Measurements from ENCODE around the gene ZBTB22. TPM values are rescaled to one million over a fixed set of nuclear protein-coding genes. Genes with fewer than 3 reads are reported as not detected.

The ZBTB22 gene, protein sequence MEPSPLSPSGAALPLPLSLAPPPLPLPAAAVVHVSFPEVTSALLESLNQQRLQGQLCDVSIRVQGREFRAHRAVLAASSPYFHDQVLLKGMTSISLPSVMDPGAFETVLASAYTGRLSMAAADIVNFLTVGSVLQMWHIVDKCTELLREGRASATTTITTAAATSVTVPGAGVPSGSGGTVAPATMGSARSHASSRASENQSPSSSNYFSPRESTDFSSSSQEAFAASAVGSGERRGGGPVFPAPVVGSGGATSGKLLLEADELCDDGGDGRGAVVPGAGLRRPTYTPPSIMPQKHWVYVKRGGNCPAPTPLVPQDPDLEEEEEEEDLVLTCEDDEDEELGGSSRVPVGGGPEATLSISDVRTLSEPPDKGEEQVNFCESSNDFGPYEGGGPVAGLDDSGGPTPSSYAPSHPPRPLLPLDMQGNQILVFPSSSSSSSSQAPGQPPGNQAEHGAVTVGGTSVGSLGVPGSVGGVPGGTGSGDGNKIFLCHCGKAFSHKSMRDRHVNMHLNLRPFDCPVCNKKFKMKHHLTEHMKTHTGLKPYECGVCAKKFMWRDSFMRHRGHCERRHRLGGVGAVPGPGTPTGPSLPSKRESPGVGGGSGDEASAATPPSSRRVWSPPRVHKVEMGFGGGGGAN
- 1 to 10 TPM; 5.5 to 7.8 TPM for total RNA-seq
- 1 to 10 TPM; 1.6 to 3.9 TPM for polyA plus RNA-seq

DNA sequence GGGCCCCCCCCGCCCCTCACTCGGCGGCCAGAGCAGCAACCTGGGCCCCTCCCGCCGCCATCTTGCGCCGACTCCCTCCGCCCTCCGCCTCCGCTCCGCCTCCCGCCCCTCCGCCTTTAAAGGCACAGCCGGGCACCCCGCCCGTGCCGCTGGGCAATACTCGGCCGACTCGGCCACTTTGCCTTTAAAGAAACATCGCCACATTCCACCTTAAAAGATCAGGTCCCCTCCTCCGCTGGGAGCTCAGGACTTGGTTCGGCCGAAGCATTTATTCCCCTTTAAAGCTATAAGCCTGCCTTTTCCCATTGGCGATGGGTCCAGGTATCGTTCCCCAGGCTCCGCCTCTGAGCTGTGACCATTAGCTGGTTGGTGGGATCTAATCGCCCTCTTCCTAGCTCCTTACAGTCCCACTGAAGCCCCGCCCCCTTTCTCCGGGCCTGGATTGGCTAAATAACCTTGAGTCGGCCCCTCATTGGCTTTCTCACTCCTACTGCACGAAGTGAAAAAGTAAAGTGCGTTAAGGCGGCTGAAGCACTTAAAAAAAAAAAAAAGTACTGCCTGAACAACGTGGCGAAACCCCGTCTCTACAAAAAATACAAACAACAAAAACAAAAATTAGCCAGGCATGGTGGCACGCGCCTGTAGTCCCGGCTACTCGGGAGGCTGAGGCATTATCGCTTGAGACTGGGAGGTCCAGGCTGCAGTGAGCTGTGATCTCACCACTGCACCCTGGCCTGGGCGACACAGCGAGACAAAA, at the start of gene ZBTB22:
ZBTB22 (minus strand) TSS at position 76 of the 757 bp plus-strand sequence. CDS start 828 bp downstream, outside the sequence.
- no peaks in the 10 kb centered on the region for H3K27me3 ChIP-seq (ENCODE audit: control insufficient read depth in 4 of 4, insufficient read depth in 4 of 4, low read length in 3 of 4)
- peaks cover 0 to 16% (median 8%) of the 10 kb centered on the region in 4 donors for H3K36me3 ChIP-seq (ENCODE audit: control insufficient read depth in 4 of 4, insufficient read depth in 3 of 4, low read depth in 1 of 4, low read length in 3 of 4)
- peaks cover 20 to 59% (median 48%) of the 10 kb centered on the region in 4 donors for H3K4me1 ChIP-seq (ENCODE audit: control insufficient read depth in 4 of 4, insufficient read depth in 4 of 4, low read length in 3 of 4)
- DNase-seq (ENCODE audit: low spot score), result peak; percentile 97
- 2% methylated on average over 44 of the region's 44 CpGs for WGBS
- no peaks in the 10 kb centered on the region for H3K9me3 ChIP-seq (ENCODE audit: control insufficient read depth in 4 of 4, low read length in 3 of 4)
- H3K9ac ChIP-seq (ENCODE audit: low read depth in 1 of 2, low read length in 2 of 2), result peak within 1 kb of the TSS in 1 of 2 donors; percentile 75
- peak within 1 kb of the TSS; percentile 75 to 89 for H3K27ac ChIP-seq (ENCODE audit: low read depth in 1 of 2, low read length in 2 of 2)
- peak in 1 of 2 donors; percentile 34 for TF ChIP-seq RAD21 (IDR thresholded peaks at IDR 0.05)
- TF ChIP-seq, protein P1, sequence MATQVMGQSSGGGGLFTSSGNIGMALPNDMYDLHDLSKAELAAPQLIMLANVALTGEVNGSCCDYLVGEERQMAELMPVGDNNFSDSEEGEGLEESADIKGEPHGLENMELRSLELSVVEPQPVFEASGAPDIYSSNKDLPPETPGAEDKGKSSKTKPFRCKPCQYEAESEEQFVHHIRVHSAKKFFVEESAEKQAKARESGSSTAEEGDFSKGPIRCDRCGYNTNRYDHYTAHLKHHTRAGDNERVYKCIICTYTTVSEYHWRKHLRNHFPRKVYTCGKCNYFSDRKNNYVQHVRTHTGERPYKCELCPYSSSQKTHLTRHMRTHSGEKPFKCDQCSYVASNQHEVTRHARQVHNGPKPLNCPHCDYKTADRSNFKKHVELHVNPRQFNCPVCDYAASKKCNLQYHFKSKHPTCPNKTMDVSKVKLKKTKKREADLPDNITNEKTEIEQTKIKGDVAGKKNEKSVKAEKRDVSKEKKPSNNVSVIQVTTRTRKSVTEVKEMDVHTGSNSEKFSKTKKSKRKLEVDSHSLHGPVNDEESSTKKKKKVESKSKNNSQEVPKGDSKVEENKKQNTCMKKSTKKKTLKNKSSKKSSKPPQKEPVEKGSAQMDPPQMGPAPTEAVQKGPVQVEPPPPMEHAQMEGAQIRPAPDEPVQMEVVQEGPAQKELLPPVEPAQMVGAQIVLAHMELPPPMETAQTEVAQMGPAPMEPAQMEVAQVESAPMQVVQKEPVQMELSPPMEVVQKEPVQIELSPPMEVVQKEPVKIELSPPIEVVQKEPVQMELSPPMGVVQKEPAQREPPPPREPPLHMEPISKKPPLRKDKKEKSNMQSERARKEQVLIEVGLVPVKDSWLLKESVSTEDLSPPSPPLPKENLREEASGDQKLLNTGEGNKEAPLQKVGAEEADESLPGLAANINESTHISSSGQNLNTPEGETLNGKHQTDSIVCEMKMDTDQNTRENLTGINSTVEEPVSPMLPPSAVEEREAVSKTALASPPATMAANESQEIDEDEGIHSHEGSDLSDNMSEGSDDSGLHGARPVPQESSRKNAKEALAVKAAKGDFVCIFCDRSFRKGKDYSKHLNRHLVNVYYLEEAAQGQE (IDR thresholded peaks at IDR 0.05), result peak; percentile 75
- TF ChIP-seq, protein P2, sequence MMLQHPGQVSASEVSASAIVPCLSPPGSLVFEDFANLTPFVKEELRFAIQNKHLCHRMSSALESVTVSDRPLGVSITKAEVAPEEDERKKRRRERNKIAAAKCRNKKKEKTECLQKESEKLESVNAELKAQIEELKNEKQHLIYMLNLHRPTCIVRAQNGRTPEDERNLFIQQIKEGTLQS (IDR thresholded peaks at IDR 0.05), result no peak
- TF ChIP-seq, protein P3, sequence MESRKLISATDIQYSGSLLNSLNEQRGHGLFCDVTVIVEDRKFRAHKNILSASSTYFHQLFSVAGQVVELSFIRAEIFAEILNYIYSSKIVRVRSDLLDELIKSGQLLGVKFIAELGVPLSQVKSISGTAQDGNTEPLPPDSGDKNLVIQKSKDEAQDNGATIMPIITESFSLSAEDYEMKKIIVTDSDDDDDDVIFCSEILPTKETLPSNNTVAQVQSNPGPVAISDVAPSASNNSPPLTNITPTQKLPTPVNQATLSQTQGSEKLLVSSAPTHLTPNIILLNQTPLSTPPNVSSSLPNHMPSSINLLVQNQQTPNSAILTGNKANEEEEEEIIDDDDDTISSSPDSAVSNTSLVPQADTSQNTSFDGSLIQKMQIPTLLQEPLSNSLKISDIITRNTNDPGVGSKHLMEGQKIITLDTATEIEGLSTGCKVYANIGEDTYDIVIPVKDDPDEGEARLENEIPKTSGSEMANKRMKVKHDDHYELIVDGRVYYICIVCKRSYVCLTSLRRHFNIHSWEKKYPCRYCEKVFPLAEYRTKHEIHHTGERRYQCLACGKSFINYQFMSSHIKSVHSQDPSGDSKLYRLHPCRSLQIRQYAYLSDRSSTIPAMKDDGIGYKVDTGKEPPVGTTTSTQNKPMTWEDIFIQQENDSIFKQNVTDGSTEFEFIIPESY (IDR thresholded peaks at IDR 0.05), result no peak
- TF ChIP-seq NR2F2 (IDR thresholded peaks at IDR 0.05), result no peak
- TF ChIP-seq GABPA (IDR thresholded peaks at IDR 0.05 in 1 of 2, conservative IDR thresholded peaks at IDR 0.05 in 1 of 2), result peak in 1 of 2 donors; percentile 78
- TF ChIP-seq FOXA1 (IDR thresholded peaks at IDR 0.05), result no peak
- TF ChIP-seq RXRA (IDR thresholded peaks at IDR 0.05), result peak in 1 of 2 donors; percentile 24
- peak; percentile 92 for TF ChIP-seq YY1 (IDR thresholded peaks at IDR 0.05)
- peak in 1 of 2 donors; percentile 77 for TF ChIP-seq EGR1 (IDR thresholded peaks at IDR 0.05; ENCODE audit: low read depth in 2 of 2)
- no peak for TF ChIP-seq FOXA2 (IDR thresholded peaks at IDR 0.05)
- peak; percentile 19 for TF ChIP-seq HNF4G (IDR thresholded peaks at IDR 0.05)
- TF ChIP-seq TAF1 (conservative IDR thresholded peaks at IDR 0.05), result peak; percentile 75
- TF ChIP-seq JUND (IDR thresholded peaks at IDR 0.05), result peak in 1 of 2 donors; percentile 34
- peak; percentile 94 for TF ChIP-seq SP1 (IDR thresholded peaks at IDR 0.05)
- TF ChIP-seq HNF4A (conservative IDR thresholded peaks at IDR 0.05), result peak; percentile 29 to 71
- TF ChIP-seq, protein P4, sequence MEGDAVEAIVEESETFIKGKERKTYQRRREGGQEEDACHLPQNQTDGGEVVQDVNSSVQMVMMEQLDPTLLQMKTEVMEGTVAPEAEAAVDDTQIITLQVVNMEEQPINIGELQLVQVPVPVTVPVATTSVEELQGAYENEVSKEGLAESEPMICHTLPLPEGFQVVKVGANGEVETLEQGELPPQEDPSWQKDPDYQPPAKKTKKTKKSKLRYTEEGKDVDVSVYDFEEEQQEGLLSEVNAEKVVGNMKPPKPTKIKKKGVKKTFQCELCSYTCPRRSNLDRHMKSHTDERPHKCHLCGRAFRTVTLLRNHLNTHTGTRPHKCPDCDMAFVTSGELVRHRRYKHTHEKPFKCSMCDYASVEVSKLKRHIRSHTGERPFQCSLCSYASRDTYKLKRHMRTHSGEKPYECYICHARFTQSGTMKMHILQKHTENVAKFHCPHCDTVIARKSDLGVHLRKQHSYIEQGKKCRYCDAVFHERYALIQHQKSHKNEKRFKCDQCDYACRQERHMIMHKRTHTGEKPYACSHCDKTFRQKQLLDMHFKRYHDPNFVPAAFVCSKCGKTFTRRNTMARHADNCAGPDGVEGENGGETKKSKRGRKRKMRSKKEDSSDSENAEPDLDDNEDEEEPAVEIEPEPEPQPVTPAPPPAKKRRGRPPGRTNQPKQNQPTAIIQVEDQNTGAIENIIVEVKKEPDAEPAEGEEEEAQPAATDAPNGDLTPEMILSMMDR (IDR thresholded peaks at IDR 0.05; ENCODE audit: low read depth, low read length, missing input control), result no peak
- TF ChIP-seq, protein P5, sequence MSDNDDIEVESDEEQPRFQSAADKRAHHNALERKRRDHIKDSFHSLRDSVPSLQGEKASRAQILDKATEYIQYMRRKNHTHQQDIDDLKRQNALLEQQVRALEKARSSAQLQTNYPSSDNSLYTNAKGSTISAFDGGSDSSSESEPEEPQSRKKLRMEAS (IDR thresholded peaks at IDR 0.05), result peak; percentile 97
- peak within 1 kb of the TSS; percentile 68 to 90 (median 87) for H3K4me3 ChIP-seq (ENCODE audit: low read depth in 1 of 3, low read length in 3 of 3)

Measured in liver (tissue), 9 donors.